HG02798 (cell line): ENCODE data around the gene QRICH2.

ENCODE experiments used
- ATAC-seq: cut with Tn5 transposase; IDR thresholded peaks from one replicate; pipeline ENCODE4 v1.9.1; 2021; ENCODE audit warnings: mild to moderate bottlenecking; ENCODE audit not compliant: unreplicated experiment, poor library complexity

QRICH2 gene

GRCh38 chr17:76278952-76279741, 28.9 kb downstream of the QRICH2 start:
- peak; percentile 71 for ATAC-seq

DNA sequence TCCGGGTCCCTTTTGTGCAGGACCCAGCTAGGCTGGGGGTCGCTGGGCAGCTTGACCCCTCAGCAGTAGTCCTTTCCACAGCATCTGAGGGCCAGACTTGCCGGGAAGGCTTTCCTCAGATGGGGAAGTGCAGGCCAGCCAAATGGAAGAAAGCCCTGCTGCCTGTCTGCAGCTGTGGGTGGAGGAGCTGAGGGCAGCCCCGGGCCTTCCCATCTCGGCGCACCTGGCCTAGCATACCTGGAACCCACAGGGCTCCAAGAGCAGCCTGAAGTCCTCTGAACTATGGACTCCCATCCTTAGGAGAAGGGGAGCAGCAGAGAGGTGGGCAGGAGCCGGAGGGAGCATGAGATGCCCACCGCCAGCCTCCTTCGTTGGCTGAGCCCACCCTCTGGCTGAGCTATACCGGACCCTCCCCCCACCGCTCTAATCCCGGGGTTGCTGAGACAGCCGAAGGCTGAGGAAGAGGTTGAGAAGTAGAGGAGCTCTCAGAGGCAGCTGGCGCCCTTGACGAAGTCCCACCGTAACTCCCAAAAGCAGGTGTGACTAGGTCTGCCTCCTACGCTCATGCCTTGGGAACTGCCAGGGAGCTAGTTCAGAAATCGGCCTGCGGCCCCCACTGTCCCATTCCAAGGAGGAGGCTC, 29.7 kb downstream of the QRICH2 start:
- no peak for ATAC-seq

DNA sequence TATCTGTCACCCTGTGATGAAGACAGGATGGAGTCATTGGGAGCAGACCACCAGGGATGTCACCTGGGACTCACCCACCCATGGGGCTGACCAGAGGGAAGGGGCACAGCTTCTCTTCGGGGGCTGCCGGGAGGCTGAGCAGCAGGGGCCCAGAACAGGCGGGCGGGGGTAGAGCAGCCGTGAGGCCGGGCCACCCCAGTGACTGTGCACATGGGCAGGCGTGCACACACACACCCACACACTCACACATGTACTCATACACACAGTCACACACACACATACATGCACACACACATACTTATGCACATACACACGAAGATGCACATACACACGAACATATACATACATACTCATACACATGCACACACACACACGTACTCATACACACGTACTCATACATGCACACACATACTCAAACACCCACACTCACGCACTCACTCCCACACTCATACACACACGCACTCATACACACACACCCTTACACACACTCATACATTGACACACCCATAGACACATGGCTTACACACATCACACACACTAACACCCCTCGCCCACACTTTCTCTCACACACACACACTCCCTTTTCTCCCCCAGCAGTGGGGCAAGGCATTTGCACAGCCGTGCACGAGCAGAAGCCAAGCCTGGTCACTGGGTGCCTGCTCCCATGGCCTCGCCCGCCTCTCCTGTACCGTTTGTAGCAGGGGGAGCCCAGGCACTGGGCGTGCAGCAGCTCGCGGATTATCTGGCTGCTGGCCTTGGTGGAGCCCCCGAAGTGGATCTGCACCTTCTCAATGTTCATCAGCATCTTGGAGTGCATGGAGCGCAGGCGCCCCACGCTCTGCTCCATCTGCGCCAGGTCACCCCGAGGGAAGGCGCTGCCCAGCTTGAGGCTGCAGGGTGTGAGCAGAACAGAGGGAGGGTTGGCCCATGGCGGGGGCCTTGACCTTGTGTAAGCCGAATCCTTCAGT, 30.5 kb downstream of the QRICH2 start:
- no peak for ATAC-seq

DNA sequence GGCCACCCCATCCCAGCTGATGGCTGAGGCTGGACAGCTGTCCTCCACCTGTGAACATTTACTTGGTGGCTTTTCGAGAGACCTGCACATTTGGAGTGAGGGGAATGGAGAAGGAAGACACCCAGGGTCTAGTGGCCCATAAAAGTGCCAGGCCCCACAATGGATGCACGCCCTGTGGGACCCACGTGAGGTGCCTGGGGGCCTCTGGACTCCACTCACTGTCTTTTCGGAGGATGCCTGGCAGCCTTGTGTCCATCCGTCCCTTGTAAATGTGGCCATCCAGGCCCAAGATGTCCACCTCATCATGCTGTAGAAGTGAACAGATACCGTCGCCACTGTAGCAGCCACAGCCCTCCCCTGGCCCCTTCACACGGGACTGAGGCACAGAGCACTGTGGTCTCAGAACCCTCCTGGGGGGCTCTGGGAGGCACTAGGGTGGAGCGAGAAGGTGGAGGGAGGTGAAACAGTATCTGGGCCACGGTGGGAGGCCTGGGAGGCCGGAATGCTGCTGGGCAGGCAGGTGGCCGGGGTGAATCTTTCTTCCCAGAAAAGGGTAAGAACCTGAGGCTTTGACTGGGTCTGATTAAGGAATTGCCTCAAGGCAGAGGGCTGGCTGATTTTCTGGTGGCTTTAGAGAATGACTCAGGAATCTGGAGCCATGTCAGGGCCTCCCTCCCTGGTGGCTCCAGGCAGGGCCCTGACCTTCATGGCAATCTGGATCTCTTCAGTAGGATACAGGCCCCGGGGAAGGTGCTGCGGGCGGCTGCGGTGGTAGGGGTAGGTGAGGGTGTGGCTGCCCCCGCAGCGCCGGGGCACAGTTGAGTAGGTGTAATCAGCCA, 31.4 kb downstream of the QRICH2 start:
- ATAC-seq = no peak

DNA sequence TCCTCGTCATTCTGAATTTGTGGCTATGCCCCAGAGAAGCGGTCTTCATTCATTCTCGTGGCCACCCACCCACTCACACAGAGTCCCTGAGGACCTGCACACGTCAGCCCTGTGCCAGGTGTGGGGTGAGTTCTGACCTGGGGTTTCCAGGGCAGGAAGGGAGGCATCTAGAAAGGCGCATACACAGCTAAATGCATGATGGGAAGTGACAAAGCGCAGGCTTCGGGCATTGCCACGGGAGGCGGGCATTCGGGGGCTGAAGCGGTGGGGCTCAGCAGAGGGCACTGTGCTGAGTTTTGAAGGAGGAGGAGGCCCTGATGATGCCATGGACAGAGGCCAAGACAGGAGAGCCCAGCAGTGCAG, 32.0 kb downstream of the QRICH2 start:
- no peak for ATAC-seq

DNA sequence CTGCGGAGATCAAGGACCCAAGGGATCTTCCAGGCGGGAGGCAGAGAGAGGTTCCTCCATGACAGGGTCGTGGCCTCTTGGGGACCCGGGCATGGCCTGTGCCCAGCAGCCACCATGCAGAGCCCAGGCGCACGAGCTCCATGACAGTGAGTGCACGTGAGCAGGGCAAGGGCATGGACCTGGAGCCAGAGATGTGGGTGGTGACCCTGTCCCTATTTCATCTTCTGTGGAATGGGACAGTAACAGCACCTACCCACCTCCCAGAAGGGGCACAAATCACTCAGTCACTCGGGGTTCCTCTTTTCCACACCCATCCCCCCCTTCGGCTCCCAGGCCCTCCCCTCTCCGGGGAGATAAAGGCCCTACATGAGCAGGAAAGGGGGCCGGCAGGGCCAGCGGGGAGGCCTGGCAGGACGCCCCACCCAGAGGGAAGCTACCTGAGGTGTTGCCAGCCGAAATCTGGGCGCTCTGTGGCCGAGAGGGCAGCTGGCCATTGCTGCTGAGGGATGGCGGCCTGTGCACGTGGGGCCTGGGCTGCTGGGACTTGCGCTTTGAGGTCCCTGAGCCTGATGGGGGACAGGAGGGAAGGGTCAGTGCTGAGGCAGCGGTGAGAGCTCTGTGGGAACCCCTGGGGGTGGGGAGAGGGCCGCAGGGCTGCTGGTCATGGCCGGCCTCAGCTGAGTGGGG, 32.6 kb downstream of the QRICH2 start:
- ATAC-seq = no peak

DNA sequence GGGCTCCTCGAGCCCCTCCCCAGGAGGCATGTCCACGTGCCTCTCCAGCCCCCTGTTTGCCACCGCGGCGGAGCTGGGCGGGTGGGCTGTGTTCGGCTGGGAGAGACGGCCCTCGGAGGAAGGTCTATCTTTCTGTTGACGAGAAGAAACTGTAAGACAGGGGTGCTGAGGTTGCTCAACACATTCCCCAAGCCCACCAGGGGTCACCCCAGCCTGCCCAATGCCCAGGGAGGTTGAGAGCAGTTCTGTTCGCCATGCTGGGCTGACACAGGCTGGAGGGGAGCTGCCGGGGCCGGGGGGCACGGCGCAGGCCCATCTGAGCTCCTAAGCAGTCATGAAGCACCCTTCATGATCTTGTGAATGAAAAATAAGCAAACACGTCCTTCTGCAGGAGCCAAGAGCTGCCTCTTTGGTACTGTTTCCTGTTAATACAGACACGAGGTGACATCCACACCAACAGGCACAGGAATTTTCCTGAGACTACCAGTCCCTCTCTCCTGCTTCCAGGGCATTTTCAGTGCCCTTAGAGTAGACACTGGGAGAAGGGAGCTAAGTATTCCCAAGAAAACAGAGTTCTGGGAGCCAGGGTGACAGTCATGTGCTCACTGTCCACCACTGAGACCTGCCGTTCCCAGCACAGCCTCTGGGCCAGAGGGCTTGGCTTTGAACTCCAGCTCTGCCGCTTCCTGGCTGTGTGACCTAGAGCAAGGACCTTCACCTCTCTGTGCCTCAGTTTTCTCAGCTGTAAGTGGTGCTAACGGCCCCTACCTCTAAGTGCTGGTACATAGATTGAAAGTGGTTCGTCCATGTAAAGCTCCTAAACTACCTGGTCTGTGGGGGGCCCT, 33.7 kb downstream of the QRICH2 start:
- no peak for ATAC-seq

DNA sequence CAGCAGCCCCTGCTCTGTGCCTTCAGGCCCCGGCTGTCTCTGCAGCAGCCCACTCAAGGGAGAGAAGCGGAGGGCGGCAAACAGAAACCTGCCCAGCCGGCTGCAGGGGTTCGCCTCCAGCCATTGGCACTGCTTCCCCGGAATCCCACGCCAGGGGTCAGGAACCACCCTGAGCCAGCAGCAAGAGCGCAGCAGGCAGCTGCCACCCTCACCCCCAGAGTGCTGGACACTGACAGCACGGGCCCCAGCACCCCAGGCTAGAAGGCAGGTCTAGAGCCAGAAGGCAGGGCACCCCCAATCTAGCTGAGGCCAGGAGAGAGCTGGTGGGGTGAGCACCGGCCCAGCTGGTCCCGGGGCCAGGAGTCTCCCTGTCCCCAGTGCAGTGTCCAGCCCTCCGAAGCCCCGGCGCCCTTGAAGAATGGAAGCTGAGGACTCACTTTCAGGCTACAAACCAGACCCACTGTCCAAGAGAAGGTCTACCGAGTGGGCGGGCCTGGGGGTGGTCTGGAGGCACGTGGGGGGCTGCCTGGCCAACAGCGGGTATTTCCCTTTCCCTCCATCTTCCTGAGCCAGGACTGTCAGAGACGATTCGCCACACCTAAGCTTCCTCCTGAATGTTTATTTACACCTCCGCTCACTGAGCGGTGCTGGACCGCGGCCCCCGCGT, 34.5 kb downstream of the QRICH2 start:
- no peak for ATAC-seq

DNA sequence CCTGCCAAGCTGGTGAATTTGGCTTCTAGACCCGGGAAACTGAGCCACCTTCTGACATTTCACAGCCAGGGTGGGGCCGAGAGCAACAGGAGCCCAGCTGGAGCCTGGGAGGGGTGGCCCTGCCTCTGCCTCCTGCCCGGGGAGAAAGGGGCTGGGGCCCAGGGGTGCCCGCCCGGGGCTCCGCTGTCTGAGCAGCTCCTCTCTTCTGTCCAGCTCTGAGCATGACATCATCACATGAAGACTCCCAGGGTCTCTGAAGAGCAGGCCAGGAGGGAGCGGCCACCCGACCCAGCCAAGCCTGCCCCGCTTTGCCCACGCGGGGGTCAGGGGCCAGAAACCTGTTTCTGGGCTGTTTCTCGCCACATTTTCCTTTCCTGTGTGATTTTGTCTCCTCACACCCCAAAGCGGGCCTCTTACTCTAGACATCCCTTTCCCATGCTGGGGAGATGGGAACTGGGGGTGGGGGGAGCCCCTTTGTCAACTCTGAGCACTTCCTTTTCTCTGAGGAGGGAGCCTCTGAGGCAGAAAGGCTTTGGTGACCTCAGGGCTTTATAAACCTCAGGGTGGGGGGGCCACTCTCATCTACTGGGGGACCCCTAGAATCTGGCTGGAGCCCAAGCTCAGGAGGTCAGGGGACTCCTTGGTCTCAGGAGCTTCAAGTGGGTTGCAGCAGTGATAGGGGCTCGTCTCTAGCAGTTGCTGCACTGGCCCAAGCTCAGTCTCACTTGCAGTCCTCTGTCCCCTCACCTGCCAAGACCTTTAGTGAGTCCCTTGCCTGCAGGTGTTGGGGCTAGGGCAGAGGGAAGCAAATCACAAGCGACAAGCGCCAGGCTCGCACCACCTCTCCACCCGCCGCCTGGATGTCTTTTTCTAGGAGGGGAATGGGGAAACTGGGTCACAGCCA, 35.3 kb downstream of the QRICH2 start:
- peak; percentile 18 for ATAC-seq

DNA sequence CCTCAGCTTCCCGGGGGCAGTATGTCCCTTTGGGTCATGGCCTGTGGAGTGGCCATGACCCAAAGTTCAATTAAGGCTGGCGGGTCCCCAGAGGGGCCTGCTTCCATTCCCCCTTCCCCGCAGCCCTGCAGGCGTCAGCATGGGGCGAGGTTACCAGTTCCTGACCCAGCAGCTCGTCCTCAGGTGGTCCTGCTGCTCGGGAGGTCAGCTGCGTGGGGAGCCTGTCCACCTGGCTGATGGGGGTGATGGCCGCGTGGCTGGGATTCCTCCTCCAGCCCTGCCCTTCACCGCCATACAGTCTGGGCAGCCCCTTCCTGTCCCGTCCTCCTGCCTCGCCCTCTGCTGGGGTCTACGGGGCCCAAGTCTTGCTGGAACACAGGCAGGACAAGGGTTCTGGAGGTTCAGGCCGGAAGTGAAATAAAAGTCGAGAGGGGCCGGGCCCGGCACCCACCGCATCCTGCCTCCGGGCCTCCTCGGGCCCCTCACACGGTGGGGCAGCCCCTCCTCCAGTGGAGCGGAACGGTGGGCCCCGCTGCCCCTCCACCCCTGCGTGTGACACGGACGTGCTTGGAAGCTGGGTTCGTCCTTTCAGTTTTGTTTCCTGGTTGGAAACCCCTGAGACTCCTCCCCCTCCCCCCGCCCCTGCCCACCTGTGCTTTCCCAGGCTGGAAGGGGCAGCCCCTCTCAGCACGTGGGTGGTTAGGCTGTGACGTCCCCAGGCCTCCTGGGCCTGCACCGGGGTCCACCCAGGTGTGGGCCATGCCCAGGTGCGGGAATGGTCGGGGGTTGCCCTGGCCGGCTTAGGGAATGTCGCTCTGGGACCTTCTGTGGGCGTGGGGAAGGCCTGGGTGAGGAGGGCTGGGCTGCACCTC, 36.2 kb downstream of the QRICH2 start:
- peak; percentile 55 for ATAC-seq

DNA sequence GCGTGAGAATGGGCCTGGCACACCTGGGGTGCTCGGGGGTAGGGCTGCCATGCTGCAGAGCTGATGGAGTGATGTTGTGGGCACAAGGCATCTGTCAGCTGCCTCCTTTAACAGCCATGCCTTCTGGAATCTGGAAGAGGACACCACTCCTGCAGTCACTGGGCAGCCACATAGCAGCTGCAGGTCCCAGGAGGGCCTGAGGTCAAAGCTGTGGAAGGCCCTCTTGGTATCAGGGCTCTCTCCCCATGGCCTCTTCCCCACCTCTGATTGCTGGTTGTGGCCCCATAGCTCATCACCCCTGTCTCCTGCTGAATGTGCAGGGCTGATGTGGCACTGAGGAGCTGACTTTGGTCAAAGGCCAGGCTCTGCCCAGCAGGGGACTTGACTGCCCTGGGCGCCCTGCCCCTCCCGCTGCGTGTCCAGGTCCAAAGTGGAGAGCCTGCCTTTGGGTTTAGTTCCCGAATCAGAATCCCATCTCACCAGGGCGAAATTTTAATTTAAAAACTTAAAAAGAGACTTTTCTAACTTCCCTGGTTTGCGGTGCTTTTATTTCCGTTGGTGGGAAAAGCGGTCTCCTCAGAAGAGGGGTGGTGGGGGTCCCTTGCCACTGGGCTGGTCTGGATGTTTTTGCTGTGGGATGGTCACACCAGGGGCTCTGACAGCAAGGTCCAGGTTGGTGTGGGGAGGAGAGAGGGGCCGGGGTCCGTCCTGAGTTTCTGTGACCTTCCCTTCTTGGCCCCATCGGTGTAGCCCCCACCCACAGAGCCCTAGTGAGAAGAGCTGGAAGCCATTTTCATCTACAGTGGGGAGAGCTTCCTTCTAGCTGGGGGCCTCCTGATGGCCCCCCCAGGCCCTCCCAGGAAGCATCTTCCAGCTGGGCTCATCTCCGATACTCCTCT, 37.1 kb downstream of the QRICH2 start:
- ATAC-seq = no peak

GRCh38 chr17:76270127-76270592, 37.9 kb downstream of the QRICH2 start:
- no peak for ATAC-seq

- ATAC-seq = no peak
These were observed 38.8 kb downstream of the QRICH2 start for GRCh38 chr17:76268991-76269981.
